ENCODE data around the gene DDX18. TPM values are rescaled to one million over a fixed set of nuclear protein-coding genes. Genes with fewer than 3 reads are reported as not detected.

Gene DDX18
- total and polyA plus RNA-seq, 2 of the 4 experiments (the other 2 are of a cell fraction): 34.6 to 69.9 TPM

- intact Hi-C loops (cut with micrococcal nuclease) (no loop called here), in situ Hi-C loops (cut with MboI; ENCODE audit: low sequenced_read_pairs) (no loop called here), dilution Hi-C loops (cut with HindIII; ENCODE audit: low sequenced_read_pairs, unreplicated experiment) (no loop called here)
- Histone ChIP-seq H3K56ac (ENCODE audit: extremely low read depth, insufficient read depth, low read length) (no peak overlapping the region), H2AK9ac (replicated peaks; ENCODE audit: low read depth, low read length, poor library complexity) (no peak overlapping the region), H3K23ac (ENCODE audit: low read depth, low read length) (no peak overlapping the region), H3K18ac (ENCODE audit: low read depth, low read length) (no peak overlapping the region), H3K36me3 (ENCODE audit: control insufficient read depth, insufficient read depth, low read length) (no peaks in the 10 kb centered on the region), H3K9me1 (ENCODE audit: insufficient read depth, low read length) (0 out of 2 replicates have a peak, but pooled peaks cover 3% of the 10 kb centered on the region), H2BK15ac (ENCODE audit: low read depth, low read length) (no peak overlapping the region), H4K91ac (ENCODE audit: insufficient read depth, low read depth, low read length) (no peak overlapping the region), H3K4me1 (ENCODE audit: control insufficient read depth, insufficient read depth, low read length) (peaks cover 3% of the 10 kb centered on the region; the same call in 1 of the 2 replicates), H2BK20ac (ENCODE audit: low read depth, low read length) (no peak overlapping the region), H2BK120ac (ENCODE audit: low read depth, low read length) (no peak overlapping the region), H3K9me3 (ENCODE audit: control insufficient read depth, insufficient read depth, low read length) (peaks cover 10% of the 10 kb centered on the region), H3K14ac (replicated peaks; ENCODE audit: low read depth, low read length) (no peak overlapping the region), H3K4ac (ENCODE audit: low read depth, low read length) (no peak overlapping the region), H4K20me1 (ENCODE audit: insufficient read depth, low read length) (no peaks in the 10 kb centered on the region), H3K4me2 (ENCODE audit: low read depth, low read length) (no peak overlapping the region; the same call in 1 of the 2 replicates), H3K27me3 (ENCODE audit: control insufficient read depth, insufficient read depth, low read length) (peaks cover 7% of the 10 kb centered on the region; the same call in 1 of the 2 replicates), H2AK5ac (ENCODE audit: low read depth, low read length) (no peak overlapping the region), H2AFZ (replicated peaks; ENCODE audit: low read length, poor library complexity) (peak overlapping the region; percentile 46), H3K79me1 (ENCODE audit: low read depth in 1 of 2, low read length in 2 of 2) (no peaks in the 10 kb centered on the region), H4K5ac (ENCODE audit: low read depth, low read length) (no peak overlapping the region), H2BK5ac (ENCODE audit: low read depth, low read length, poor library complexity, severe bottlenecking) (no peak overlapping the region), H4K8ac (ENCODE audit: low read depth in 2 of 2, low read length in 2 of 2) (no peak overlapping the region), H3K27ac (ENCODE audit: insufficient read depth, low read length) (no peak overlapping the region), H3K9ac (ENCODE audit: low read depth, low read length) (no peak overlapping the region), H3K4me3 (ENCODE audit: insufficient read depth, low read depth, low read length) (no peak overlapping the region)
- POLR2A ChIA-PET (ENCODE audit: unreplicated experiment): no interaction called here
- 57% methylated on average over 30 of the region's 69 CpGs; no CpG with 5 or more reads in 1 of the 2 experiments for WGBS, 2 experiments (ENCODE audit: extremely low coverage in 2 of 2, insufficient read length in 1 of 2)
- DNase-seq (no peak), ATAC-seq (ENCODE audit: low read depth) (no peak)
- no TSS peak for BruUV-seq (replicated peaks)
- CTCF ChIA-PET: no interaction called here
- no peak for TF ChIP-seq FOS (IDR thresholded peaks at IDR 0.05; ENCODE audit: low read depth, low read length)
- TF ChIP-seq, protein P1, sequence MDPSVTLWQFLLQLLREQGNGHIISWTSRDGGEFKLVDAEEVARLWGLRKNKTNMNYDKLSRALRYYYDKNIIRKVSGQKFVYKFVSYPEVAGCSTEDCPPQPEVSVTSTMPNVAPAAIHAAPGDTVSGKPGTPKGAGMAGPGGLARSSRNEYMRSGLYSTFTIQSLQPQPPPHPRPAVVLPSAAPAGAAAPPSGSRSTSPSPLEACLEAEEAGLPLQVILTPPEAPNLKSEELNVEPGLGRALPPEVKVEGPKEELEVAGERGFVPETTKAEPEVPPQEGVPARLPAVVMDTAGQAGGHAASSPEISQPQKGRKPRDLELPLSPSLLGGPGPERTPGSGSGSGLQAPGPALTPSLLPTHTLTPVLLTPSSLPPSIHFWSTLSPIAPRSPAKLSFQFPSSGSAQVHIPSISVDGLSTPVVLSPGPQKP (IDR thresholded peaks at IDR 0.05; ENCODE audit: borderline replicate concordance, low read depth, low read length): no peak
These were observed 45.6 kb downstream of the DDX18 start for GRCh38 chr2:117859924-117860647.
